ENCODE measurements around the gene KRTAP1-1.

Gene KRTAP1-1

GRCh38 chr17:41013181-41013580, 28.1 kb downstream of the KRTAP1-1 start:
- no peaks in the 10 kb centered on the region for H3K9me3 ChIP-seq (ENCODE audit: insufficient read depth, low read length)

GRCh38 chr17:41012326-41013120, 28.7 kb downstream of the KRTAP1-1 start:
- H2AFZ ChIP-seq (ENCODE audit: low read depth, low read length, severe bottlenecking), result no peak overlapping the region
- no peak overlapping the region for H3K9ac ChIP-seq (ENCODE audit: low read length)
- H3K9me3 ChIP-seq (ENCODE audit: insufficient read depth, low read length), result no peaks in the 10 kb centered on the region
- TF ChIP-seq CTCF (IDR thresholded peaks at IDR 0.05; ENCODE audit: insufficient read depth, low read length, poor library complexity, severe bottlenecking), result no peak
- no peak for TF ChIP-seq EZH2phosphoT487 (conservative IDR thresholded peaks at IDR 0.05; ENCODE audit: low read length)
- no peaks in the 10 kb centered on the region for H3K79me2 ChIP-seq (ENCODE audit: insufficient read depth, low read length)
- H3K9me2 ChIP-seq (replicated peaks; ENCODE audit: insufficient read depth, low read length), result no peaks in the 10 kb centered on the region
- H3K4me2 ChIP-seq (ENCODE audit: low read depth, low read length, poor library complexity, severe bottlenecking), result no peak overlapping the region
- H3K27me3 ChIP-seq (ENCODE audit: low read length), result no peaks in the 10 kb centered on the region
- H4K20me1 ChIP-seq (ENCODE audit: low read depth, low read length), result no peaks in the 10 kb centered on the region
- no peak overlapping the region for H3K27ac ChIP-seq (ENCODE audit: low read depth, low read length)
- H3F3A ChIP-seq (ENCODE audit: insufficient read depth), result no peaks in the 10 kb centered on the region
- H3K36me3 ChIP-seq (ENCODE audit: low read length), result no peaks in the 10 kb centered on the region
- no peak overlapping the region for H3K4me3 ChIP-seq (ENCODE audit: insufficient read depth, low read length, poor library complexity, severe bottlenecking)

More at GRCh38 chr17:41013181-41013580, 28.1 kb downstream of the KRTAP1-1 start:
- Histone ChIP-seq H3K4me2 (ENCODE audit: low read depth, low read length, poor library complexity, severe bottlenecking) (no peak overlapping the region), H2AFZ (ENCODE audit: low read depth, low read length, severe bottlenecking) (no peak overlapping the region), H3F3A (ENCODE audit: insufficient read depth) (no peaks in the 10 kb centered on the region), H3K79me2 (ENCODE audit: insufficient read depth, low read length) (no peaks in the 10 kb centered on the region), H3K4me3 (ENCODE audit: insufficient read depth, low read length, poor library complexity, severe bottlenecking) (no peak overlapping the region), H3K9ac (ENCODE audit: low read length) (no peak overlapping the region), H3K9me2 (replicated peaks; ENCODE audit: insufficient read depth, low read length) (no peaks in the 10 kb centered on the region), H3K27ac (ENCODE audit: low read depth, low read length) (no peak overlapping the region), H3K27me3 (ENCODE audit: low read length) (no peaks in the 10 kb centered on the region), H3K36me3 (ENCODE audit: low read length) (no peaks in the 10 kb centered on the region), H4K20me1 (ENCODE audit: low read depth, low read length) (no peaks in the 10 kb centered on the region)
- TF ChIP-seq EZH2phosphoT487 (conservative IDR thresholded peaks at IDR 0.05; ENCODE audit: low read length) (no peak), CTCF (IDR thresholded peaks at IDR 0.05; ENCODE audit: insufficient read depth, low read length, poor library complexity, severe bottlenecking) (no peak)

GRCh38 chr17:41010441-41010840, 30.8 kb downstream of the KRTAP1-1 start:
- Histone ChIP-seq H3F3A (ENCODE audit: insufficient read depth) (no peaks in the 10 kb centered on the region), H3K27ac (ENCODE audit: low read depth, low read length) (no peak overlapping the region), H3K4me3 (ENCODE audit: insufficient read depth, low read length, poor library complexity, severe bottlenecking) (no peak overlapping the region), H3K36me3 (ENCODE audit: low read length) (no peaks in the 10 kb centered on the region), H3K9ac (ENCODE audit: low read length) (no peak overlapping the region), H3K4me2 (ENCODE audit: low read depth, low read length, poor library complexity, severe bottlenecking) (no peak overlapping the region), H4K20me1 (ENCODE audit: low read depth, low read length) (no peaks in the 10 kb centered on the region), H3K9me3 (ENCODE audit: insufficient read depth, low read length) (no peaks in the 10 kb centered on the region), H3K79me2 (ENCODE audit: insufficient read depth, low read length) (no peaks in the 10 kb centered on the region), H3K9me2 (replicated peaks; ENCODE audit: insufficient read depth, low read length) (no peaks in the 10 kb centered on the region), H2AFZ (ENCODE audit: low read depth, low read length, severe bottlenecking) (no peak overlapping the region), H3K27me3 (ENCODE audit: low read length) (no peaks in the 10 kb centered on the region)
- TF ChIP-seq EZH2phosphoT487 (conservative IDR thresholded peaks at IDR 0.05; ENCODE audit: low read length) (no peak), CTCF (IDR thresholded peaks at IDR 0.05; ENCODE audit: insufficient read depth, low read length, poor library complexity, severe bottlenecking) (no peak)

All from SU-DHL-6 (cell line).